WTC11 (cell line): ENCODE data around the gene CDK6.

ENCODE experiments used
- CTCF ChIP-seq: fragments of 200-600 bp; IDR thresholded peaks from 2 replicates; pipeline ENCODE4 v1.8.0; 2022; ENCODE audit warnings: antibody characterized with exemption
- PREB ChIP-seq: sonication (generic); formaldehyde crosslinking; IDR thresholded peaks from 2 replicates; pipeline ENCODE4 v1.8.1; 2022; ENCODE audit warnings: mild to moderate bottlenecking, missing genetic modification reagents, moderate library complexity, borderline replicate concordance

- no peak for TF ChIP-seq PREB (CRISPR knock-in tag)
- TF ChIP-seq CTCF: no peak
Observed at GRCh38 chr7:92704858-92705257, 131.5 kb downstream of the CDK6 start.
